Neural cell (in vitro differentiated cells): ENCODE data around the gene SLC6A3. TPM values are rescaled to one million over a fixed set of nuclear protein-coding genes. Genes with fewer than 3 reads are reported as not detected.

ENCODE experiments used
- H2AFZ ChIP-seq: fragments of 200-600, 300-800 bp; sonication (generic), shearing (Covaris generic); 2 replicates; pipeline ENCODE4 v1.6.0; 2014; ENCODE audit warnings: low read depth, mild to moderate bottlenecking, antibody characterized with exemption, low read length, moderate library complexity
- H3F3A ChIP-seq: fragments of 200-600 bp; shearing (Covaris generic); 2 replicates; pipeline ENCODE4 v1.6.1; 2016; ENCODE audit warnings: mild to moderate bottlenecking, moderate library complexity, mixed read lengths, antibody characterized with exemption, low read length; ENCODE audit not compliant: insufficient read depth, poor library complexity, severe bottlenecking
- H3K27ac ChIP-seq: fragments of 200-600, 300-800 bp; sonication (generic), shearing (Covaris generic); 2 replicates; pipeline ENCODE4 v1.5.1; 2014; ENCODE audit warnings: mild to moderate bottlenecking, low read length, moderate library complexity
- H3K27me3 ChIP-seq: fragments of 300-800, 200-600 bp; sonication (generic), shearing (Covaris generic); 2 replicates; pipeline ENCODE4 v1.6.0; 2014; ENCODE audit warnings: mild to moderate bottlenecking, low read depth, low read length, moderate library complexity; ENCODE audit not compliant: insufficient read depth
- H3K36me3 ChIP-seq: fragments of 300-800, 200-600 bp; sonication (generic), shearing (Covaris generic); 2 replicates; pipeline ENCODE4 v1.5.1; 2014; ENCODE audit warnings: mild to moderate bottlenecking, antibody characterized with exemption, low read length, moderate library complexity; ENCODE audit not compliant: insufficient read depth
- H3K4me2 ChIP-seq: fragments of 300-800, 200-600 bp; sonication (generic), shearing (Covaris generic); 2 replicates; pipeline ENCODE4 v1.6.0; 2014; ENCODE audit warnings: mild to moderate bottlenecking, low read length
- H3K4me3 ChIP-seq: fragments of 300-800, 200-600 bp; sonication (generic), shearing (Covaris generic); 2 replicates; pipeline ENCODE4 v1.5.1; 2014; ENCODE audit warnings: mild to moderate bottlenecking, low read length, moderate library complexity
- H3K79me2 ChIP-seq: fragments of 200-600 bp; shearing (Covaris generic); replicated peaks from 2 replicates; pipeline ENCODE4 v1.6.0; 2014; ENCODE audit warnings: mild to moderate bottlenecking, low read length, moderate library complexity; ENCODE audit not compliant: insufficient read depth
- H3K9ac ChIP-seq: fragments of 300-800, 200-600 bp; sonication (generic), shearing (Covaris generic); 2 replicates; pipeline ENCODE4 v1.6.1; 2016; ENCODE audit warnings: mild to moderate bottlenecking, low read length, mixed read lengths
- H3K9me2 ChIP-seq: fragments of 200-600 bp; shearing (Covaris generic); 2 replicates; pipeline ENCODE4 v1.6.1; 2016; ENCODE audit warnings: mild to moderate bottlenecking, low read length, mixed read lengths; ENCODE audit not compliant: insufficient read depth
- H3K9me3 ChIP-seq: fragments of 200-600, 300-800 bp; sonication (generic), shearing (Covaris generic); 2 replicates; pipeline ENCODE4 v1.6.1; 2016; ENCODE audit warnings: mild to moderate bottlenecking, mixed run types, low read length, moderate library complexity, mixed read lengths
- H4K20me1 ChIP-seq: fragments of 200-600 bp; shearing (Covaris generic); 2 replicates; pipeline ENCODE4 v1.6.1; 2016; ENCODE audit warnings: mild to moderate bottlenecking, mixed run types; ENCODE audit not compliant: insufficient read depth
- CTCF ChIP-seq: fragments of 450-650 bp; IDR thresholded peaks from 2 replicates; pipeline ENCODE4 v1.5.1; 2014; ENCODE audit warnings: antibody characterized with exemption, mild to moderate bottlenecking, moderate library complexity; ENCODE audit not compliant: poor library complexity, severe bottlenecking
- EP300 ChIP-seq: fragments of 450-650 bp; conservative IDR thresholded peaks from 2 replicates; pipeline ENCODE4 v1.6.1; 2014; ENCODE audit warnings: antibody characterized with exemption, mild to moderate bottlenecking, moderate library complexity; ENCODE audit not compliant: poor library complexity, severe bottlenecking
- MXI1 ChIP-seq: fragments of 450-650 bp; conservative IDR thresholded peaks from 2 replicates; pipeline ENCODE4 v1.6.1; 2014; ENCODE audit warnings: antibody characterized with exemption, mild to moderate bottlenecking; ENCODE audit not compliant: poor library complexity, severe bottlenecking
- POLR2AphosphoS5 ChIP-seq: IDR thresholded peaks from 2 replicates; pipeline ENCODE4 v1.6.1; 2012
- RAD21 ChIP-seq: fragments of 450-650 bp; conservative IDR thresholded peaks from 2 replicates; pipeline ENCODE4 v1.6.1; 2014; ENCODE audit warnings: antibody characterized with exemption, mild to moderate bottlenecking, moderate library complexity
- REST ChIP-seq: IDR thresholded peaks from 2 replicates; pipeline ENCODE4 v1.6.1; 2012; ENCODE audit warnings: borderline replicate concordance
- polyA plus RNA-seq: library from polyadenylated mRNA; depleted of rRNA; stranded (reverse); fragments of >200 nt; gene quantifications from 2 replicates; pipeline ENCODE4 v1.2.3, GENCODE V29; 2014

The SLC6A3 gene
- polyA plus RNA-seq, 1 donor from 2014 or later: 0.77 TPM

- Histone ChIP-seq H3K27ac (no peak overlapping the region), H3K9ac (no peak overlapping the region), H3K9me3 (no peaks in the 10 kb centered on the region), H3K36me3 (no peaks in the 10 kb centered on the region), H3K4me2 (no peak overlapping the region), H3F3A (no peaks in the 10 kb centered on the region), H3K27me3 (peaks cover 41% of the 10 kb centered on the region), H3K4me3 (no peak overlapping the region), H2AFZ (no peak overlapping the region), H4K20me1 (no peaks in the 10 kb centered on the region), H3K9me2 (no peaks in the 10 kb centered on the region), H3K79me2 (no peaks in the 10 kb centered on the region)
- no peak for TF ChIP-seq POLR2AphosphoS5
- TF ChIP-seq RAD21: no peak
- no peak for TF ChIP-seq CTCF
Observed at GRCh38 chr5:1390333-1390732, 54.9 kb downstream of the SLC6A3 start.

- TF ChIP-seq RAD21 (no peak), POLR2AphosphoS5 (no peak), MXI1 (no peak), REST (no peak), CTCF (no peak), EP300 (no peak)
- Histone ChIP-seq H3K27ac (no peak overlapping the region), H3K27me3 (peaks cover 53% of the 10 kb centered on the region), H3K4me2 (no peak overlapping the region), H4K20me1 (no peaks in the 10 kb centered on the region), H2AFZ (no peak overlapping the region), H3K79me2 (no peaks in the 10 kb centered on the region), H3K9me2 (no peaks in the 10 kb centered on the region), H3F3A (no peaks in the 10 kb centered on the region), H3K9ac (no peak overlapping the region), H3K4me3 (no peak overlapping the region), H3K9me3 (no peaks in the 10 kb centered on the region), H3K36me3 (no peaks in the 10 kb centered on the region)
Observed at GRCh38 chr5:1388383-1388967, 56.8 kb downstream of the SLC6A3 start.
